Fibroblast of villous mesenchyme (primary cell): ENCODE data around the gene MEN1. TPM values are rescaled to one million over a fixed set of nuclear protein-coding genes. Genes with fewer than 3 reads are reported as not detected.
"Not testable (repeated sequence)": the region's sequence is repeated elsewhere in the genome, so short reads cannot be mapped to it uniquely, and the experiment has no call there.

Experiments used
- DNase-seq: peaks from one replicate; pipeline ENCODE4 v3.0.0-alpha.2; 2010; ENCODE audit warnings: low read depth
- H3K4me3 ChIP-seq: 2 replicates; pipeline ENCODE4 v1.5.1; 2011; ENCODE audit warnings: low read depth, mild to moderate bottlenecking, low read length
- total RNA-seq: library from RNA; depleted of rRNA; stranded (reverse); fragments of >200 nt; gene quantifications from 2 replicates; pipeline ENCODE4 v1.2.3, GENCODE V29; 2012
- TF ChIP-seq, protein P1 (sequence below): IDR thresholded peaks from 2 replicates; pipeline ENCODE4 v1.5.1; 2012; ENCODE audit warnings: low read depth, mild to moderate bottlenecking, low read length; ENCODE audit not compliant: insufficient read depth

MEN1 gene
- total RNA-seq, 1 donor, result 17.7 TPM

DNA sequence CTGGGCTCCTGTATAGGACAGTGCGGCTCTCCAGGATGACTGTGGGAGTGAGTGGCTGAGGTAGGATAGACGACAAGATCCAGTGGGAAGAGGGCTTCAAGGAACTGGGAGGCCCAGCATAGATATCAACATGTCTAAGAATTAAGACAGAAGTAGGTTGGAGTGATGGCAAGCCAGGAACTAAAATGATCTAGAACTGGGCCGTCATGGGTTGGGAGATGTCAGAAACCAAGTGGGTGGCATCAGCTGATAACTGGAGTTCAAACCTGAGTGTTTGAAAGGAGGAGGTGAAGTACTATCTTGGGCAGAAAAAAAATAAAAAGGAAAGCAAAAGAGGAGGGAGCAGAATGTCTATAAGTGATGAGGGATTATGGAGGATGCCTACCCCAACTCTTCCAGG, 7.1 kb upstream of the MEN1 start:
- DNase-seq, result no peak
- H3K4me3 ChIP-seq, result no peak overlapping the region
- TF ChIP-seq, protein P1, sequence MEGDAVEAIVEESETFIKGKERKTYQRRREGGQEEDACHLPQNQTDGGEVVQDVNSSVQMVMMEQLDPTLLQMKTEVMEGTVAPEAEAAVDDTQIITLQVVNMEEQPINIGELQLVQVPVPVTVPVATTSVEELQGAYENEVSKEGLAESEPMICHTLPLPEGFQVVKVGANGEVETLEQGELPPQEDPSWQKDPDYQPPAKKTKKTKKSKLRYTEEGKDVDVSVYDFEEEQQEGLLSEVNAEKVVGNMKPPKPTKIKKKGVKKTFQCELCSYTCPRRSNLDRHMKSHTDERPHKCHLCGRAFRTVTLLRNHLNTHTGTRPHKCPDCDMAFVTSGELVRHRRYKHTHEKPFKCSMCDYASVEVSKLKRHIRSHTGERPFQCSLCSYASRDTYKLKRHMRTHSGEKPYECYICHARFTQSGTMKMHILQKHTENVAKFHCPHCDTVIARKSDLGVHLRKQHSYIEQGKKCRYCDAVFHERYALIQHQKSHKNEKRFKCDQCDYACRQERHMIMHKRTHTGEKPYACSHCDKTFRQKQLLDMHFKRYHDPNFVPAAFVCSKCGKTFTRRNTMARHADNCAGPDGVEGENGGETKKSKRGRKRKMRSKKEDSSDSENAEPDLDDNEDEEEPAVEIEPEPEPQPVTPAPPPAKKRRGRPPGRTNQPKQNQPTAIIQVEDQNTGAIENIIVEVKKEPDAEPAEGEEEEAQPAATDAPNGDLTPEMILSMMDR, result no peak

DNA sequence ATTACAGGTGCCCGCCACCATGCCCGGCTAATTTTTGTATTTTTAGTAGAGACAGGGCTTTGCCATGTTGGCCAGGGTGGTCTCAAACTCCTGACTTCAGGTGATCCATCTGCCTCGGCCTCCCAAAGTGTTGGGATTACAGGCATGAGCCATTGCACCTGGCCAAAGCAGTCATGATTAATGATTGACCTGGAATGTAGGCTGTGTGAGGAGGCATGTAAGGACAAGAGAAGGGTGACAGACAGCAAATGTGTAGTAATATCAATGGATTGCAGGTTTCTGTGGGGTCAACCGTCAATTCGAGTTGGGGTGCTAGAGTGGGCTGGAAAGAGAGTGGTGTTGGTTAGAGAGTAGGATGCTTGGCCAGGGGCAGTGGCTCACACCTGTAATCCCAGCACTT, 5.1 kb upstream of the MEN1 start:
- H3K4me3 ChIP-seq, DNase-seq: not testable (repeated sequence)

DNA sequence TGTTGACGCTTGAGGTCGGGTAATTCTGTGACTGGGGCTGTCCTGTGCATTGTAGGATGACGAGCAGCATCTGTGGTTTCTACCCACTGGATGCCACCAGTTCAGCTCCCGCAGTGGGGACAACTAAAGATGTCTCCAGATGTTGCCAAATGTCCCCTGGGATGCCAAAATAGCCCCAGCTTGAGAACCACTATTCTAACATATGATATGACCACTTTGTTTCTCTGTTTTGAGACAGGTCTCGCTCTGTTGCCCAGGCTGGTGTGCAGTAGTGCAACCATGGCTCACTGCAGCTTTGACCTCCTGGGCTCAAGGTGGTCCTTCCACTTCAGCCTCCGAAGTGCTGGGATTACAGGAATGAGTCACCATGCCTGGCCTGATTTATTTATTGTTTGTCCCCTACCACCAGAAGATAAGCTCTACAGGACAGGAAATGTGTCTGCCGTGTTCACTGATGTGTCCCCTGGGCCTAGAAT, 4.4 kb upstream of the MEN1 start:
- no peak overlapping the region for H3K4me3 ChIP-seq
- no peak for DNase-seq
- TF ChIP-seq, protein P1, result no peak

DNA sequence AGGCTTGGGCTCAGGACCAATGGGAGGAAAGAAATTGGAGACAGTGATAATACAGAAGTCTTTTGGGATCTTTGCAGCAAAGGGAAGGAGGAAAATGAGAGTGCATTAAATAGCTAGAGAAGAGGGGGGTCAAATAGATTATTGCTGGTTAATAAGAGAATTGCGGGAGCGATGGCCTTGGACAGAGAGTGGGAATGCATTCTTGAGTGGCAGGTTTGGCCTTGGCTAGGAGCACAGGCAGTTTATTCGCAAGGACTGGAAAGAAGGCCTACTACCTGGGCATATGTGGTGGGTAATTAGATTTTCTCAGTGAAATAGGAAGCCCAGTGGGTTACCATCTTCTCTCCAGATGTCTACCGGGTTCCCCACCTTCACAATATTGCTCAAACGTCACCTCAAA, 3.5 kb upstream of the MEN1 start:
- TF ChIP-seq, protein P1, result no peak
- DNase-seq, result no peak
- H3K4me3 ChIP-seq, result no peak overlapping the region

DNA sequence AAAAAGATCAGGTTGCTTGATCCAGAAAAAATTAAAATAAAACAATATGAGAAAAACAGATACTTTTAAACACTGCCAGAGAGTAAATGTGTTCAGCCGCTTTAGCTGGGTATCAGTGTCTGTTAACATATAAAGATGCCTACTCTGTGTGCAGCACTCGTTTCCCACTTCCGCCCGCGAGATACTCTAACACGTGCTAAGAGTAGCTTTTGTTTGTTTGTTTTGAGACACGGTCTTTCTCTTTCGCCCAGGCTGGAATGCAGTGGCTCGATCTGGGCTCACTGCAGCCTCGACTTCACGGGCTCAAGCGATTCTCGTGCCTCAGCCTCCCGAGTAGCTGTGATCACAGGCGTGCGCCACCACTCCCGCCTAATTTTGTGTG, 531 bp upstream of the MEN1 start:
- peak overlapping the region; percentile 92 for H3K4me3 ChIP-seq
- TF ChIP-seq, protein P1, result no peak
- no peak for DNase-seq

DNA sequence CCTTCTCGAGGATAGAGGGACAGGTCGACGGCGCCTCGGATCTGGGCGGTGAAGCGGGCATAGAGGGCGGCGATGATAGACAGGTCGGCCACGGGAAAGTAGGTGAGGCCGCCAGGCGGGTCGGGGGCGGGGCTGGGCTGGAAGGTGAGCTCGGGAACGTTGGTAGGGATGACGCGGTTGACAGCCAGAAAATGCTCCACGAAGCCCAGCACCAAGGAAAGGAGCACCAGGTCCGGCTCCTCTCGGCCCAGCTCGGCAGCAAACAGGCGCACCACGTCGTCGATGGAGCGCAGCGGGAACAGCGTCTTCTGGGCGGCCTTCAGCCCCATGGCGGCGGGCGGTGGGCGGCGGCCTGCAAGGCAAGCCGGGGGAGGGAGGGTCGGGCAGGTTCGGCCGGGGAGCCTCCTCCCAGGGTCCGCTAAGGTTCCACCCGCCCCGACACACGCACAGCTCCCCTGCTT, 540 bp downstream of the MEN1 start:
- peak overlapping the region; percentile 92 for H3K4me3 ChIP-seq
- no peak for DNase-seq
- TF ChIP-seq, protein P1, result no peak

DNA sequence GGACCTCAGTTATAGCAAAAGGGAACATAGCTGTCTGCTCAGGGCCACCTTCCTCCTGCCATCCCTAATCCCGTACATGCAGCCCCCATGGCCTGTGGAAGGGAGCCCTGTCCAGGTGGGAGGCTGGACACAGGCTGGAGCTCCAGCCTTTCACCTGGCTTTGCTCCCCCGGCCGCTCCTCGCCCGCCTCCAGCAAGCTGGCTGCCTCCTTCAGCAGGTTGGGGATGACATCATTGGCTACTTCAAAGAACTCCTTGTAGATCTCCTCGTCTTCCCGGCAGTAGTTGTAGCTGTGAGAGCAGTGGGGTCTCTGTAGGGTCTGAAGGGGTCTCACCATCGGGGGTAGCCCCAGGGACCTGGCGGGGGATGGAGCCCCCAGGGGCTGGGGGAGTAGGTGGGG, 4.9 kb downstream of the MEN1 start:
- H3K4me3 ChIP-seq, result no peak overlapping the region
- TF ChIP-seq, protein P1, result no peak
- DNase-seq, result no peak
